GM19455 (cell line): ENCODE data around the gene WDR37.
A peak's percentile ranks its signal among the peaks of the same experiment; 100 is the strongest.
"Not testable (repeated sequence)": the region's sequence is repeated elsewhere in the genome, so short reads cannot be mapped to it uniquely, and the experiment has no call there.

Experiments used
- ATAC-seq: cut with Tn5 transposase; IDR thresholded peaks from one replicate; pipeline ENCODE4 v1.9.1; 2021; ENCODE audit not compliant: unreplicated experiment

The WDR37 gene

DNA sequence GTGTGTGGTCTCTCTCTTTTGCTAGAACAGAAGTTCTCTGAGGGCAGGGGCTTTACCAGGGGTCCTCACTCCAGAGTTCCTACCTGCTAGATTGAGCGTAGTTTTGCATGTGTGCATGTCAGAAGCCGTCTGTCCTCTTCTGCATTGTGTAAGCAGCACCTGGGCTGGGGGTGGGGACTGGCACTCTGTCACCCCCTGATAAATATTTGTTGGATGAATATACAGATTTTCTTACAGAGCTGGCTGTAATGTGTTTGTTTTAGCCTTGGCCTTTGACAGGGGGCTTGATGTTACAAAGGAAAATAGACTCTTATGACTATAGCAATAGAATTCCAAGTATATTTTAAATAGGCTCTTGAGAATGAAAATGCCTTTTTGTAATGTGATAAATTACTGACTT, 46.6 kb downstream of the WDR37 start:
- no peak for ATAC-seq

- ATAC-seq = no peak
Observed at GRCh38 chr10:1103551-1103950, 47.4 kb downstream of the WDR37 start.

DNA sequence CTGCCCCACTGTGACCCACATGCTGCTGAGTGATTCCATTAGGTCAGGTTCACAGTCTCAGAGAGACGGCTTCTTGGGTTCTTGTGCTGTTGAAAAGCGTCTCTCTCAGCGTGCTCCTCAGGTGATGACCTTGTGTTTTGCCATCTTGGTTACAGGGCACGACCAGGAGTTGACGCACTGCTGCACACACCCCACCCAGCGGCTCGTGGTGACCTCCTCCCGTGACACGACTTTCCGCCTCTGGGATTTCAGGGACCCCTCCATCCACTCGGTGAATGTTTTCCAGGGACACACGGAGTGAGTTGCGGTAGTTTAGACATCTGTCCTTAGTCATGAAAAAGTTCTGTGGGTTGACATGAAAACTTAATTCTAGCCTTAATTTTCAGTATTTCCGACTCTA, 48.8 kb downstream of the WDR37 start:
- no peak for ATAC-seq

DNA sequence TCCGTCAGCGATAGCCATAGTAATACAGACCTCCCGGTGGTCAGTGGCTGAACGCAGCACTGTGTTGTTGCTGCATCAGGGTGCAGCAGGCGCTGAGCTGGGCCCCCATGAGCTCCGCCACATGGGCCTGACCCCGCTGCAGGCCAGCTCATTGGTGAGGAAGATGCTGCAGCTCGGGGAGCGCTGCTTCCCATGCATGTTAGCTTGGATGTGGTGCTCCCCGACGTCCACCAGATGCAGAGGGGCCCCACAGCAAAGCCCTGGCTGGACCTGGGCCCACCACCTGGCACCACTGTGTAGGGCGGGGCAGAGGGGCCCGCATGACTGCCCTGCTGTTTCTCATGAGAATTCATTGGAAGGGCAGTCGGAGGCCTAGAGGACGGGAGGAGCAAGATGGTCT, 50.8 kb downstream of the WDR37 start:
- no peak for ATAC-seq

- no peak for ATAC-seq
Observed at GRCh38 chr10:1107679-1108078, 51.5 kb downstream of the WDR37 start.

DNA sequence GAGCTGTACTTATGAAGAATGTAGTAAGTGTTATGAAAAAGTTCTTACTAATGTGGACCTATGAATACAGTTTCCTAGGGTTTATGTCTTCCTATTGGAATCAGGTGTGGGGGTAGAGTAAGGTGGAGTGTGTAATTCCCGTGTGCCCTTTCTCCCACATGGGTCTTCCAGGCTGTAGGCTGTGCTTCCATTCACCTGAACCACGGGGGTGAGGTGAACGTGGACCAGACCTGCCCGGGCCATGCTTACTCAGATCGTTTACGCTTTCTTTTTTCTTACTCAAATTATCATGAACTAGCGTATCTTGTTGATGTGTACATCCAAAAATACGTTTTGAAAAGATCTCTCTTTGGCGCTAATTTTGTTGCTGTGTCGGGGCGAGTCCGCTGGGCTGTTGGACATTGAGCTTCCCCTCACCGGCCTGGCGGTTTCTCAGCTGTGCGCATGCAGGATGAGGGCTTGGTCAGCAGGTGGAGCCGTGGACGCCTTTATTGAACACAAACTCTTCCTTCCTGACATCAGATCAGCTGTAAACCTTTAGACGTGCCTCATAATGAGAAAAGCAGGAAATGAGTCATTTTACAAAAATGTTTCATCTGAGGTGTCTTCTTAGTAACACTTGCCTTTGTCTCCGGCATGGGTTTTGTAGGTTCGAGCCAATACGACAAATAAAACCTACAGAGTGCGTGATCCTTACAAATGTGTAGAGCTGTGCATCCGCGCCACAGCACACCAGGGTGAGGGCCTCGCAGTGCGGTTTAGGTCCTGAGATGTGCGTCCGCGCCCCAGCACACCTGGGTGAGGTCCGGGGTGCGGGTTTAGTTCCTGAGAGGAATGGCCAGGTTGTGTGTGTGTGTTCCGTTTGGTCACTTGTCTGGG, 53.8 kb downstream of the WDR37 start:
- peak; percentile 99 for ATAC-seq

DNA sequence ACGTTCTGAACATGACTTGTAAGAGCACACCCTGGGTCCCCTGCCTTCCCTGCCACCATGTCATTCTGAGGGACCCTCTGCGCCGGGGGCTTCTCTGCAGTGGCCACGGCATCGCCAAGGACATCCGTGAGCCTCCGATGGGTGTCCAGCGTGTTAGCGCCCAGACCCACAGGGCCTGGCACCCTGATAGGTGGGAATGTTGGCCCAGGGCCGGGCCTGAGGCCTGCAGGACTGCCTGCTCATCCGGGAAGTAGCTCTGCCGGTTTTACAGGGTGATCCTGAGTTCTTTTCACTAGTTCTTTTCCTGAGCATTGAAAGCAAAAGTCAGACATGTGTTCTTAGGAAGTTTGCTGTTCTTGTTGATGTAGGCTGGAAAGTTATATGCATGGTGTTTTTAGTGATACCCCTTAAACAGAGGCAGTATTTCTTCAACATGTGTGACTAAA, 54.5 kb downstream of the WDR37 start:
- no peak for ATAC-seq

DNA sequence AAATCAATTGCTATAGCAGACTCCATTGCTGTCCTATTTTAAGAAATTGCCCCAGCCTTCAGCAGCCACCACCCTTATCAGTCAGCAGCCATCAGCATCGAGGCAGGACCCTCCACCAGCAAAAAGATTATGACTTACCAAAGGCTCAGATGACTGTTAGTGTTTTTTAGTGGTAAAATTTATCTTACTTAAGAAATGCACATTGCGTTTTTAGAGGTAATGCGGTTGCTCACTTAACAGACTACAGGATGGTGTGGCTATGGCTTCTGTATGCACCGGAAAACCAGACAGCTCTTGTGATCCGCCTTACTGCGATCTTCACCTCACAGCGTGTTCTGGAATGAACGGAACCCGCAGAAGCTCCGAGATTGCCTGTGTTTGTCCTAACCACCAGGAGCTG, 58.1 kb downstream of the WDR37 start:
- ATAC-seq = no peak

GRCh38 chr10:1114719-1115606, 58.8 kb downstream of the WDR37 start:
- ATAC-seq = peak; percentile 21

DNA sequence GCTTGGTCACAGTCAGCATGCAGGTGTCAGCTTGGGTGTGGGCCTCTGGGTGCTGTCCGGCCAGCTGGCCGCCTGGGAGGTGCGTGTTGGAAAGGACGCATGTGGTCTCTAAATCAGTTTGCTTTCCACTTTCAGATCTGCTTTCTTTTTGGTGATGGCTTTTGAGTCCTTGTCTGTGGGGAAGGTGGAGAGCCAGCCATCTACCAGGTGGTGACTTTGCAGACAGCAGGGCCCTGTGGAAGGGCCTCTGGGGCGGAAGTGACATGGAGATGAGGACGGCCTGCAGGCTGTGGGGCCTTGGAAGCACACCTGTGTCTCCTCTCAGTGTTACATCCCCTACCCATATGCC, 59.4 kb downstream of the WDR37 start:
- peak; percentile 86 for ATAC-seq

DNA sequence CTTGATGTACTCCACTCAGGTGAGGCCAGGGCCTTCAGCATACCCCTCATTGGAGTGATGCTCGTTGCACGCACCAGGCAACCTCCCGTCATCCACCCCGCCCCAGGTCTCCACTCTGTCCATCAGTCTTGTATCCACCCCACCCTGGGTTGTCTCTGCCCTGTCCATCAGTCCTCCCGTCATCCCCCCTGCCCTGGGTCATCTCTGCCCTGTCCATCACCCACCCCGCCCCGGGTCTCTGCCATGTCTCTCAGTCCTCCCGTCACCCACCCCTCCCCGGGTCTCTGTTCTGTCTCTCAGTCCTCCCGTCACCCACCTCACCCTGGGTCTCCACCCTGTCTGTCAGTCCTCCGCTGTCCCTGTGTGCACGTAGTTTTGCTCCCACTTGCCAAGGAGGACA, 59.9 kb downstream of the WDR37 start:
- no peak for ATAC-seq

GRCh38 chr10:1116696-1117280, 60.6 kb downstream of the WDR37 start:
- ATAC-seq = no peak

DNA sequence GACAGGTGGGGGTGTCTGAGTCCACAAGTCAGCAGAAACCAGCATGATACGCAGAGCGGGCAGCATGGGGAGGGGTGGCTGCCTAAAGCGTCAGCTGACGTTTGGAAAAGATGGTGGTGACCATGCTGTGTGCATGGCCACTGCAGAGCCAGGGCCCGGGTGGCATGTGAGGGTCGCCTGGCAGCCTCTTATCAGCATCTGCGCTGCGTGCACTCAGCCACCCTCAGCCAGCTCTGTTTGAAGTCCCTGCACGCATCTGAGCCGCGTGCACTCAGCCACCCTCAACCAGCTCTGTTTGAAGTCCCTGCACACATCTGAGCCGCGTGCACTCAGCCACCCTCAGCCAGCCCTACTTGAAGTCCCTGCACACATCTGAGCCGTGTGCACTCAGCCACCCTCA, 61.5 kb downstream of the WDR37 start:
- no peak for ATAC-seq

GRCh38 chr10:1118318-1118717, 62.1 kb downstream of the WDR37 start:
- ATAC-seq = not testable (repeated sequence)

GRCh38 chr10:1119027-1119426, 62.8 kb downstream of the WDR37 start:
- ATAC-seq = no peak

- no peak for ATAC-seq
Observed at GRCh38 chr10:1119501-1119900, 63.3 kb downstream of the WDR37 start.

- no peak for ATAC-seq
Observed at GRCh38 chr10:1120306-1120705, 64.1 kb downstream of the WDR37 start.

DNA sequence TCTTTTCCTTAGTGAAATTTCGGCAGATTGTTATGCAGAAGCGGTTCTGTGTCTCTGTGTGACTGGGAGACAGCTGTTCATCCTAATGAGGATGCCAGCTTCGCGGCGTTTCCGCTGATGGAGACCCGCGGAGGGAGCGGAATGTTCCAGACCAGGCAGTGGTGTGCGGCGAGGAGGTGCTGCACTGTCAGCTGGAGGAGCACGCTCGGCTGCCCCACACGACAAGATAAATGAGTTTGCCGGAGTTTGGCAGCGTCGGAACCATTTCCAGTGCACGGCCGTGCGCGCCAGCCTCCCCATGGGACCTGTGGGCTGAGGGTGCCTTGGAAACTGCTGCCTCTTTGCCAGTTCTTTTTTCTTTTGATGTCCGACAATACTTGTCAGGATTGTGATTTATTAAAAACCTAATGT, 64.6 kb downstream of the WDR37 start:
- ATAC-seq = no peak

DNA sequence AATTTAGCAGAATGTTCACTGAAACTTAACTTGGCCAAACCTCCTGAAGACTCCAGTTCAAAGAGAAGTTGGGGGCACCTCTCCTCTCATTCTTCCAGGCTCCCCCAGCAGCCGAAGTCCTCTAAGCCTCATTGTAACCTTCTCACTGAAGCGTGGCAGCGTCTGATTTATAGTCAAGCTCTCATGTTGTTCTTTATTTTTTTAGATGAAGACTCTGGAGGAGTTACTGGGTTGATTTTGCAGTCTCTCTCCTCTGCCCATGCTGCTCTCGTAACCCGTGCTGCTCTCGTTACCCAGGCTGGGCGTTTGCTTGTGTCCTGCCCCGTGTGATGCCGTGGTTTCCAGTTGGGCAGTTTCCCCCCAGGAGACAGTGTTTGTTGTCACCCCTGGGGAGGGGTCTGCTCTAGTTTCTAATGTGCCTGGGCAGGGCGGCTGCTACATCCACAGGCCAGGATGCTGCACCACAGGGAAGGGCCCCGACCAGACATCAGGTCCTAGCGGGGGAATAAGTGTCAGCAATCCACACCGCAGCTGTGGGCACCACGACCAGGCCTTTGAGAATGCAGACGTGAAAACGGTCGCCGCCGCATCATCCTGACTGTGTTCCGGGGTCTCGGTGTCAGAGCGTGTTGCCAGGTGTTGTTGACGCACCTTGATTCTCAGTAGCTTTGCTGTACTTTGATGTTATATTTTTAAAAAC, 65.2 kb downstream of the WDR37 start:
- no peak for ATAC-seq

- no peak for ATAC-seq
Observed at GRCh38 chr10:1122349-1122748, 66.2 kb downstream of the WDR37 start.

DNA sequence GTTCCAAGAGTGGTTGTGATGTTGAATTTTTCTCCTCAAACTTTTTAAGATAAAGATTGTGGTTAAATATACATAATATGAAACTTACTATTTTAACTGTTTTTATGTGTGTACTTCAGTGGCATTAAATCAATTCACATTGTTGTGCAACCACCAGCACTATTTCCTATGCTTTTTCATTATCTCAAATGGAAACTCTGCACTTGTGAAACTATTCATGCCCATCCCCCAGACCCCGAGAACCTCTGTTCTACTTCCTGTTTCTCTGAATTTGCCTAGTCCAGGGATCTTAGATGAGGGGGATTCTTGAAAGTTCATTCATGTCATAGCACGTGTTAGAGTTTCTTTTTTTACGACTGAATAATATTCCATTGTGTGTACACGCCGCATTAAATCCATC, 67.0 kb downstream of the WDR37 start:
- ATAC-seq = no peak
